HG02759 (cell line): ENCODE results near the gene NKX6-2.
"Not testable (repeated sequence)": the region's sequence is repeated elsewhere in the genome, so short reads cannot be mapped to it uniquely, and the experiment has no call there.

Experiments
- ATAC-seq: cut with Tn5 transposase; IDR thresholded peaks from one replicate; pipeline ENCODE4 v1.9.1; 2021; ENCODE audit warnings: mild to moderate bottlenecking, moderate library complexity; ENCODE audit not compliant: unreplicated experiment

The NKX6-2 gene

DNA sequence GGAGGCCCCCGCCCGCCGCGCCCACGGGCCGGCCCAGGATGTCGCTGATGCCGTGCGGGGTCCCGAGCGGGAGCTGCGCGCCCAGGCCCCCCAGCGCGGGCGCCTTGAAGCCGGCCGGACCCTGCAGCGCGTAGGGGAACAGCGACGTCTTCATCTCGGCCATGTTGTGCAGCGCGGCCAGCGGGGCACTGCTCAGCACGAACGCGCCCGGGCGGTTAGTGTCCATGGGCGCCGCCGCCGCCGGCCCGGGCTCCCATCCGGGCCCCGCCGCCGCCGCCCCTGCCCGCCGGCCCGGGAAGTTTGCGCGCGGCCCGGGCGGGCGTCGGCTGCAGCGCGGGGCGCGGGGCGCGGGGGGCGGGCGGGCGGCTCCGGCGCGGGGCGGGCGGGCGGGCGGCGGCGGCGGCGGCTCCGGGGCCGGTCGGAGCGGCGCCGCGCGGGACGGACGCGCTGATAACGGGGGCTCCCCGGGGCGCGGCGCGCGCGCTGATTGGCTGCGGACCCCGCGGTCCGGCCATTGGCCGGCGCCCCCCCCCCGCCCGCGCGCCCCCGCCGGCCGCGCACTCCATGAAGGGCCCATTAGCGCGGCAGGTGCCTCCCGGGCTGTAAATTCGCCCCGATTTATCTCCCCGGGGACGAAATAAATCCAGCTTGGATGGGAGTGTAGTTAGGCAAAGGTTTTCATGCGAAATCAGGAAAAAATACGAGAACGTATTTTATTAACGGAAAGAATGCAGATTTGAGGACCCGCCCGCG is at the start of gene NKX6-2:
TSS of gene NKX6-2 (minus strand) at position 425 of the 753 bp plus-strand sequence. CDS start at position 226, 199 bp downstream.
- no peak for ATAC-seq

DNA sequence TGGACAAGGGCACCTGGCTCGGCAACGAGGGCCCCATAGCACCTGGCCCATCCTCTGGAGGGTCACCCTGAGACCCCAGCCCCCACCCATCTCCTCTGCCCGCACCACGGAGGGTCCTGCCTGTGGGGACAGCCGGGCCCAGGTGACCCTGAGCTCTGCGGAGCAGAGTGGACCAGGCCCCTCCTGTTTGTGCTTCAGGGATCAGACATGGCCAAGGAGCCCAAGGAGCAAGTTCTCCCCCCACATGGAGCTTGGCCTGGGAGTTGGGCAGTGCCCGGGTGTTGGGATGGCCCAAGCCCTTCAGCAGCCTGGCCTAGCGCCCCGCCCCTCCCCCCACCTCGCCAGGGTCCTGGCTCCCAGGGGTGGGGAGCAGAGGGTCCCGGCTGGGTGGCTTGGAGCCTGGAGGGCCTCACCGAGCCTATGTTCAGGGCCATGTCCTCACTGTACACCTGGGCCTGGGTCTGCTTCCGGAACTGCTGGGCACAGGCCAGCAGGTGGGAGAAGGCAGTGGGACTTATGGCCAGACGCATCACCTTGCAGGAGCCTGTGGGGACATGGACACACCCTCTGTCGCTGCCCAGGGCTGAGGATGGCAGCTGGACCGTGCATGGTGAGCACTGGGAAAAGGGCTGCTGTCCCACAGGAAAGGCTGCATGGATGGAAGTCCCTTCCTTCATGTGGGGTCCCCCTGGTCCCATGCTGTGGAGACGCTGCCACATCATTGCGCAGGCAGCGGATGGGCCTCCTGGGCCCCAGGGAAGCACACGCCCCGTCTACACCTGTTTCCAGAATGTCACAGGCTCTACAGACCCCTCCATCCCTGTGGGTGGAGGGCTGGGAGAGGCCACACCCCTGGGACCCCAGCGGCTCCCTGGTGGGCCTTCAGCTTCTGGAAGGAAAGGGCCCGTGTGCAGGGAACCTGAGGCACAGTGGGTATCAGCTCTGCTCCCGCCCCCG is 49.2 kb upstream of the NKX6-2 start:
- no peak for ATAC-seq

DNA sequence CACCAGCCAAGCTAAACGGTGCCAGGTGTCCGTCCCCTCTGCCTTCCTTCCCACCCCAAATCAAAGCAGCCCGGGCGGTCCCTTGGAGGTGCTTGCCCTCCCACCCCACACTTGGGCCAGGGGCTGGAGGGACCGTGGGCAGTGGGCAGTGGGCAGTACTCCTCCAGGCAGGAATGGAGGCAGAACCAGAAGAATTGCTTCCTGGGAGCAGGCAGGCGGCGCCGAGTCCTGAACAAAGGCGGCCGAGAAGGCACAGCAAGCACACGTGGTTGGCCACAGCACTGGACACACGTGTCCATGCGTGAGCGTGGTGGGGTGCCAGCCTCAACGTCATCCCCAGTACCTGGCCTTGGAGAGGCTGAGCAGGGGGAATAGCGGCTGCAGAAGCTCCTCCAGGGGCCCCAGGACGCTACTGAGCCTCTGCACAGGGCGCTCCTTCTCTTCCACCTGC is 48.4 kb upstream of the NKX6-2 start:
- ATAC-seq = no peak

DNA sequence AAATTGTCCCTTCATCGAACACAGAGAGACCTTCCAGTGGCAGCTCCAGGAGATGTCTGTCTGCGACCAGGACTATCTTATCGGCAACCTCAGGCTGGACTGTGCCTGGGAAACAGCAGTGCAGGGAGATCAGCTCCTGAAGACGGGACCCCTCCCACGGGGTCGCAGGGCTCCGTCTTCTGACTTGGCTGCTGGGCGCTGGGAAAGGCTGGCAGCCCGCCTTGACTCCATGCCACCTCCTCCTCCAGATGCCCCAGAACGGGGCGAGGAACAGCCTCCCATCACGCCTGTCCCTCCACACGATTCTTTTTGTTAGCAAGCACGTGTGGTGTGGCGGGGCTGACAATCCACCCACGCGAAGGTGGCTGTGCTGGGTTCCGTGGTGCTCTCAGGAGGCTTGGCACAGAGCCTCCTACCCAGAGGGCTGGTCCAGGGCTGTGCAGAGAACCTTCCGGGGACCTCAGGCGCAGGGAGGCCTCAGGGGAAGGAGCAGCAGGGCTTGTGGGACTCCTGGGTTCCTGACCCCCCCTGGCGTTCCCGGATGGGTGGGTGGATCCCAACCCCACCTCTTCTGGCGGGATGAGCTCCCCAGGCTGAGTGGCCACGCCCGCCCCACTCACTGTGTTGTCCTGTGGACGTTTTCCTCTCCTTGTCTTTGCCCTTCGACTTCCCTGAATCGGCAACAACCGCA is 47.6 kb upstream of the NKX6-2 start:
- ATAC-seq = no peak

DNA sequence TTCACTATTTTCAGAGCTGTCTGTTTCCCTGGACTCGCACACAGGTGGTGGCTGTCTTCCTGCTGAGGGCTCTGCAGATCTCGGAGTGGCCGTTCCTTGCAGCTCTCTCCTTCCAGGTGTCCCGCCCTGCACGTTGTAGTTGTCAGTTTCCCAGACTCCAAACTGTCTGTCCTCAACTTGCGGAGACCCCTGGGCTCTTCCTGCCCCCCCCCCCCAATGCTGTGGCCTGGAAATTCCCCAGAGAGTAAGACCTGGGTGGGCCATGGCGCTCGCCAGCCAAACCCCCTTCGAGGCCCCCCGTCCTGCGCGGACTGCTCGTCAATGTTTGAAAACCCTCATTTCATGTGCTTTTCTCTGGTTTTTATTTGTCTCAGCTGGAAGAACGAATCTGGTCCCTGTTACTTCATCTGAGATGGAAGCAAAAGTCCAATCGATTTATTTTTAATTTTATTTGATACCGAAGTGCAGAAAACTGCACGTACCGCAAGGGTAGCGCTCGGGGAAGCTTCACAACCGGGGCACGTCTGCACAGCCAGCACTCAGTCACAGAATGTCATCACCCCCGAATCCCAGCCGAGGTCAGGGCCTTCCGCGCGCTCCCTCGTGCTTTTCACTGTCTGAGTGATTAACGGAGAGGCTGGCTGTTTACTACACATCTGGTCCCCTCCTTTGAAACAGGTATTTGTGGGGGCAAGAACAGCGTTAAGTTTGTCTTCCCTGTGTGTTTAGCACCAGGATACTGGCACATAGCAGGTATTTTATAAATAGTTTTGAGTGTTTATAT is 46.4 kb upstream of the NKX6-2 start:
- ATAC-seq = no peak

DNA sequence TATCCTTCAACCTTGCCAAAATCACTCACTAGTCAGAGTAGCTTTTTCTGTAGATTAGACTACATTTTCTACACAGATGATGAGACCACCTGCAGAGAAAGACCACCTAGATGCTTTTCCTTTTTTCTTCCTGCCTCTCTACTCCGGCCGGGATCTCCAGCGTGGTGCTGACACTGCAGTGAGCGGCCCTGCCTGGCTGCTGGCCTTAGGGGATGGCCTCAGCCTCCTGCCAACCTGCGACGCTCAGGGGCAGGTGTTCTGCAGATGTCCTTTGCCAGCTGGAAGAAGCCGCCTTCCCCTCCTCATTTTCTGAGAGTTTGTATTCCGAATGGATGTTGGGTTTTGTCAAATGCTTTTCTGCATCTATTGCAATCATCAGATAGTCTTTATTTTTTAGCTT is 43.5 kb upstream of the NKX6-2 start:
- ATAC-seq = no peak

DNA sequence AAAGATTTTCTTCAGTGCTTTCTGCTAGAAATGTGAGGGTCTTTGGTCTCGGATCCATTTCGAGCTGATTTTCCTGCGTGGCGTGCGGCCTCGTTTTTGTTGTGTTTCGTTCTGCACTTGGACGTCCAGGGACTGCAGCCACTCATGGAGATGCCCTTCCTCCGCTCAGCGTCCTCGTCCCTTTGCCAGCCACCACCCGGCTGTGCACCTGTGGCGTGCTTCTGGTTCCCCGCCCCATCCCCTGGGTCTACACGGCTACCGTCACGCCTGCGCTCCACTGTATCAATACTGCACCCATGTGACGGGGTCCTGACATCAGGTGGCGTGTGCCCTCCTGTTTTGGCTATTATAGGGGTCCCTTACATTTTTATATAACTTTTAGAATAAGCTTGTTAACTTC is 42.7 kb upstream of the NKX6-2 start:
- no peak for ATAC-seq

DNA sequence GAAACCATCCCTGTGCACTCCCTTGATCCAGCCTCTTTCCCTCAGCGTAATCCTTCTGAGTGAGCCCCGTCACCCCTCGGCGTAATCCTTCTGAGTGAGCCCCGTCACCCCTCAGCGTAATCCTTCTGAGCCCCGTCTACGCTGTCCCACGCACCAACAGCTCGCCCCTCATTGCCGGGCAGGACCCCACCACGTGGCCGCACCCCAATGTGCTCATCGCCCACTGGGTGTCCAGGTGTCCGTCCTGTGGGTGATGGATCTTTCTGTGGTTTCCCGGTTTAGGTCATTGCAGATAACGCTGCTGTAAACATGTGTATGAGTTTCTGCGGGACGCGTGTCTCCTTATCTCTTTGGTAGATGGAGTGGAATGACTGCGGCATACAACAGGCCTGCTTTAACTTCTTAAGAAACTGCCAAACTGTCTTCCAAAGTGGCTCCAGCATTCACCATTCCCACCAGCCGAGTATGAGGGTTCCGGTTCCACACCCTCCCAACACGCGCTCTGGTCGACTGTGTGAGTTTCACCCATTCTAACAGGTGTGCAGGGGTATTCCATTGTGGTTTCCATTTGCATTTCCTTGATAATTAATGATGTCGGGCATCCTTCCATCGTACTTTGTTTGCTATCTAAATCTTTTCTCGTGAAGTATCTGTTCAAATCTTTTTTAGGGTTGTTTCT is 42.1 kb upstream of the NKX6-2 start:
- ATAC-seq = no peak

DNA sequence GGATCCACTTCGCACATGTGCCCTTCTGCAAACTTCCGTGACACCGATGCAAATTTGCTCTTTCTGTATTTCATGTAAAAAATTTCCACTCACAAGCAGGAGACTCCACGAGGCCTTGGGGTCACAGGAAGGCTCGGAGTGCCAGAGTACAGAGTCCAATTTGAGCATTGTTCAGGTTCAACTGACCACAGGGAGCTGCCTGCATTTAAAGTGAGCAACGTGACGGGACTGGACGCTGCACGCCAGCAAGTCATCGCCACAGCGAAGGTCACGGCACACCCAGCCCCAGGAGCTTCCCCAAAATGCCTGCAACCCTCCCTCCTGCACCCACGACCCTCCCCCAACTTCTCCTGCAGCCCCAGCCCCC is 41.5 kb upstream of the NKX6-2 start:
- ATAC-seq = no peak

DNA sequence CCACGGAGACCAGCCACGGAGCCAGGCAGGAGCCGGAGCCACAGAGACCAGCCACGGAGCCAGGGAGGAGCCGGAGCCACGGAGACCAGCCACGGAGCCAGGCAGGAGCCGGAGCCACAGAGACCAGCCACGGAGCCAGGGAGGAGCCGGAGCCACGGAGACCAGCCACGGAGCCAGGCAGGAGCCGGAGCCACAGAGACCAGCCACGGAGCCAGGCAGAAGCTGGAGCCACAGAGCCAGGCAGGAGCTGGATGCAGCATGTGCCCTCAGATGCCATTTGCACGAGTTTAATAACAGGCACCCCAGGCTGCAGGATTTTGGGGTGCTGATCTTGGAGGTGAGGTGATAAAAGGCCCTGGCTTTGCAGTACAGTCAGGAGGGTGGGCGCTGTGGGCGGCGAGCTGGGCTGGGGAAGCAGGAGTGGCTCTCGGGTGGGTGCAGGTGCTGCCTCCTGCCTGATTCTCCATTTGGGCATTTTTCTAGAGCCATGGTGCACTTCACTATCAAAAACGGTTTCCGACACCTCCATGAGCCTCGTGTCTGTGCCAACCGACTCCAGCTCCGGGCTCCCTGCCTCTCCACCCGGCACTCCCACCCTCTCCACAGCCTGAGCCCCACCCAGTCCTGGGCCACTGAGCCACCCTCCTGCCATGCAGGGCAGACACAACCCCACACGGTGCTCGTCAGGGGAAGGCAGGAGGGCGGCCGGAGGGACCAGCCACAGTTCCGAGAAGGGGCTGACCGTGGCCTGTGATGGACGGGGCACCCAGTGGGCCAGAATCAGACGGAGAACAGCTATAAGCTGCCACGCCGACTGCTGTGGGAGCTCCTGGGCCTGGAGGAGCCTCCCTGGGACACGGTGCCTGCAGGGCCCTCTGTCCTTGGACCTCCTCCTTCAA is 40.8 kb upstream of the NKX6-2 start:
- ATAC-seq = no peak

DNA sequence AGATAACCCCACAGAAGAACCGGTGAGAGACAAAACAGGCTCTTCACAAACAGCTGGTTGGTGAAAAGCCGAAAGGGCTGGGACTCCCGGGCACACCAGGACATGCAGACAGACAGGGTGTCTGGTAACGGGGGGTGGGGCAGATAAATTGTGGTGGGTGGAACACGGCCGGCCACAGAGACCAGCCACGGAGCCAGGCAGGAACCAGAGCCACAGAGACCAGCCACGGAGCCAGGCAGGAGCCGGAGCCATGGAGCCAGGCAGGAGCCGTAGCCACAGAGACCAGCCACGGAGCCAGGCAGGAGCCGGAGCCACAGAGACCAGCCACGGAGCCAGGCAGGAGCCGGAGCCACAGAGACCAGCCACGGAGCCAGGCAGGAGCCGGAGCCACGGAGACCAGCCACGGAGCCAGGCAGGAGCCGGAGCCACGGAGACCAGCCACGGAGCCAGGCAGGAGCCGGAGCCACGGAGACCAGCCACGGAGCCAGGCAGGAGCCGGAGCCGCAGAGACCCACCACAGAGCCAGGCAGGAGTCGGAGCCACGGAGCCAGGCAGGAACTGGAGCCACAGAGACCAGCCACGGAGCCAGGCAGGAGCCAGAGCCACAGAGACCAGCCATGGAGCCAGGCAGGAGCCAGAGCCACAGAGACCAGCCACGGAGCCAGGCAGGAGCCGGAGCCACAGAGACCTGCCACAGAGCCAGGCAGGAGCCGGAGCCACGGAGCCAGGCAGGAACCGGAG is 40.0 kb upstream of the NKX6-2 start:
- ATAC-seq = not testable (repeated sequence)

DNA sequence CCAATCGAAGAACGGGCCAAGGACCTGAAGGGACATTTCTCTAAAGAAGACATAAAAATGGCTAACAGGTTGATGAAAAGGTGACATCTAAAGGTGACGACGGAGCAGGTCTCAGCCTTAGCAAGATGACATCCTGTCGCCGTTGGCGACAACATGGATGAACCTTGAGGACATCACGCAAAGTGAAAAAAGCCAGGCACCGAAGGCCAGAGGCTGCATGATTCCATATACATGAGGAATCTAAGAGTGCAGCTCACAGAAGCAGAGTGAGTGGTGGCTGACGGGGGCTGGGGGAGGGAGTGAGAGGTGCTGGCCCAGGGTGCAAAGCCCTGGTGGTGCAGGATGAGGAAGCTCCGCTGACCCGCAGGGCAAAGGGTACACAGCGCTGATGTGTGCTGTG is 34.1 kb upstream of the NKX6-2 start:
- no peak for ATAC-seq

DNA sequence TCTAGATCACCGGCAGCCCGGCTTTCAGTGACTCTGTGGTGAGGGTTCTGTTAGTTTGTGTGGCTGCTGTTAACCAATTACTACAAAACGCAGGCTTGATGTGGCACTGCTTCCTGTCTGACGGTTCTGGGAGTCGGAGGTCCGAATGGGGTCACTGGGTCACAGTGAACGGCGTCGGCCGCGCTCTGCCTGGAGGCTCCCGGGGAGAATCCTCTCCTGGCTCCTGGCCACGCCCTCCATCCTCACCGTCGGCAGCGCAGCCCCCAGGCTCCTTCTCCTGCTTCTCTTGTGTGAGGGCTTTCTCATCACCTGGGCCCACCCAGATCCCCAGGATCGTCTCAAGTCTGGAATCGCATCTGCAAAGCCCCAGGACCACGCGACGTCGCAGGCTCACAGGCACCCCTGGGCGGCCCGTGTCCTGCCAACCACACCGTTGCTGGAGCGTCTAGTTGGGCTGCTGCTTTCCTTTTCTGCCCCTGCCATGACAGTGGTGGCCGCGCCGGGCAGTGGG is 31.8 kb upstream of the NKX6-2 start:
- no peak for ATAC-seq

DNA sequence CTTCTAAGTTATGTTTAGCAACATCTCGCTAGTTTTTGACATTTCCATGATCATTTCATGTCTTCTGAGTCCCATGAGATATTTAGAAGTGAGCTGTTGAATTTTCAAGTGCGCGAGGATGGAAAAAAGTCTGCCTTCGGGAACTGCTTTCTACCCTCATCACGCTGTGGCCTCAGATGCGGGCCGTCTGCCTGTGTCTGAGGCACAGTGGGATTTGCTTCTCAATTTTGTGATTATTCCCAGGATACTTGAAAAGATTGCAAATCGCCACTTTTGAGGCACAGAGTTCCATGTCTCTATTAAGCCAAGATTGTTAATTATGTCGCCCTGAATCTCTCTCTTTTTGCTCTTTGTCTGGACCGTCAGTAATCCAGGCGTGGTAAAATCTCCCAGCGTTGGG is 30.8 kb upstream of the NKX6-2 start:
- ATAC-seq = no peak

DNA sequence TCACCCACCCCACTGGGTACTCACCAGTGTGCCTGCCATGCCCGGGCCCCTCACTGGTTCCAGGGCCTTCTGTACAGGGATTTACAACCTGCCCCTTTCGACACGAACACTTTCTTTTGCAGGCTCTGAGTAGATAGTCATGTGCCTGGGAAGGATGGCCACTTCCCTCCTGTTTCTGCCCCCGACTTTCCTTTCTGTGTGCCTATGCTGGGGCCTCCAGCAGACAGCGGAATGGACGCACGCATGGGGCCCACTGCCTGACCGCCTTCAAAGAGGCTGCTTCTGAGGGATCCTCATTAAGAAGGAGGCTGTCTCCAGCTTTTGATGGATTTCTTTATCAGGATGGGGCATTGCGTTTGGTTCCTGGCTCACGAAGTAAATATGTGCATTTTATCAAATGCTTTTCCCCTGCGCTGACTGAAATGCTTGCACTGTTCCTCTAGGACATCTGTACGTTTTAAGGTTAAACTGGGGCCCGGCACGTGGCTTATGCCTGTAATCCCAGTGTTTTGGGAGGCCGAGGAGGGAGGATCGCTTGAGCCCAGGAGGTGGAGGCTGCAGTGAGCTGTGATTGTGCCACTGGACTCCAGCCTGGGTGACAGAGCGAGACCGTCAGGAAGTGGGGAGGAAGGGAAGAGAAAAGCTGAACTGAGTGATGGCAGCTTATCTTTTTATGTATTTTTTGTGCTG is 29.4 kb upstream of the NKX6-2 start:
- ATAC-seq = no peak

DNA sequence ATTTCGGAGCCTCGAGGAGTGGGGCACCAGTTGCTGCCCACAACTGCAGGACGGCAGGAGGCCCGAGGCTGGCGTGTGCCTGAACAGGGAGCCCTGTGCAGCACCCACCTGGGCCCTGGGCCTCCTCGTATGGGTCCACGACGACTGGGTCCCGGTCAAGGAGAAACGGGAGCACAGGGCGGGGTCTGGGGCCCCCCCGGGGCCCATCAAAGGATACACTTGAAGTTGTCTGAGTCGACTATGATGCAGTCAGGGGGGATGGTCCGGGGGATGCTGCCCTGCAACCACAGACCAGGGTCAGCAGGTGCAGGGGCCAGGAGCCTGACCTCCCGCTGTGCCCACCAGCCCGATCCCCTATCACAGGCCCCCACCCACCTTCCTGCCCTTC is 28.5 kb upstream of the NKX6-2 start:
- no peak for ATAC-seq
